IMR-90 (cell line): Measurements from ENCODE around the gene LCN12.

Experiments used
- CHD1 ChIP-seq: IDR thresholded peaks from 2 replicates; pipeline ENCODE4 v1.6.1; 2012; ENCODE audit warnings: low read depth, low read length, improper control_type of control experiment
- CTCF ChIP-seq: conservative IDR thresholded peaks from 2 replicates; pipeline ENCODE4 v1.5.1; 2012; ENCODE audit warnings: mild to moderate bottlenecking, low read depth, low read length, improper control_type of control experiment
- ELK1 ChIP-seq: fragments of 150-350 bp; IDR thresholded peaks from 2 replicates; pipeline ENCODE4 v1.6.1; 2016; ENCODE audit warnings: low read depth, mild to moderate bottlenecking, low read length, moderate library complexity, borderline replicate concordance
- MAFK ChIP-seq: IDR thresholded peaks from 2 replicates; pipeline ENCODE4 v1.6.1; 2012; ENCODE audit warnings: low read depth, low read length, improper control_type of control experiment
- MXI1 ChIP-seq: IDR thresholded peaks from 2 replicates; pipeline ENCODE4 v1.6.1; 2012; ENCODE audit warnings: low read depth, mild to moderate bottlenecking, low read length, moderate library complexity, borderline replicate concordance
- NFE2L2 ChIP-seq: fragments of 150-350 bp; IDR thresholded peaks from 2 replicates; pipeline ENCODE4 v1.6.1; 2016; ENCODE audit warnings: low read depth, mild to moderate bottlenecking, low read length
- POLR2A ChIP-seq: IDR thresholded peaks from 2 replicates; pipeline ENCODE4 v1.6.1; 2012; ENCODE audit warnings: mild to moderate bottlenecking, low read depth, low read length
- RAD21 ChIP-seq: IDR thresholded peaks from 2 replicates; pipeline ENCODE4 v1.6.1; 2012; ENCODE audit warnings: low read length, improper control_type of control experiment
- RCOR1 ChIP-seq: IDR thresholded peaks from 2 replicates; pipeline ENCODE4 v1.6.1; 2012; ENCODE audit warnings: mild to moderate bottlenecking, low read length, improper control_type of control experiment; ENCODE audit not compliant: insufficient replicate concordance
- USF2 ChIP-seq: fragments of 150-350 bp; IDR thresholded peaks from 2 replicates; pipeline ENCODE4 v1.6.1; 2017; ENCODE audit warnings: mild to moderate bottlenecking, antibody characterized with exemption, low read length, low read depth

GRCh38 chr9:137001857-137002645 lies 50.0 kb downstream of the LCN12 start:
- no peak for TF ChIP-seq POLR2A
- TF ChIP-seq CTCF: no peak
- no peak for TF ChIP-seq NFE2L2
- no peak for TF ChIP-seq RAD21
- no peak for TF ChIP-seq USF2
- TF ChIP-seq RCOR1: no peak
- TF ChIP-seq CHD1: no peak
- TF ChIP-seq ELK1: no peak
- TF ChIP-seq MXI1: no peak
- TF ChIP-seq MAFK: no peak
